Mucosa of descending colon (tissue), 3 donors: Measurements from ENCODE around the gene NME9. TPM values are rescaled to one million over a fixed set of nuclear protein-coding genes. Genes with fewer than 3 reads are reported as not detected.
A peak's percentile ranks its signal among the peaks of the same experiment; 100 is the strongest.

Source experiments
- ATAC-seq: fragments of 200-7000 bp; cut with Tn5 transposase; one replicate; pipeline ENCODE4 v1.9.1; 2020; ENCODE audit warnings: mild to moderate bottlenecking, moderate library complexity
- DNase-seq, 3 donors: peaks; one replicate each; pipeline ENCODE4 v3.0.0-alpha.2; 2020
- H3K36me3 ChIP-seq: fragments of 200-600 bp; one replicate; pipeline ENCODE4 v1.8.0; 2021; ENCODE audit warnings: low read depth, mild to moderate bottlenecking
- H3K4me1 ChIP-seq: fragments of 200-600 bp; one replicate; pipeline ENCODE4 v1.8.0; 2021; ENCODE audit warnings: low read depth, mild to moderate bottlenecking
- H3K4me3 ChIP-seq: fragments of 200-600 bp; one replicate; pipeline ENCODE4 v1.8.0; 2021; ENCODE audit warnings: mild to moderate bottlenecking
- H3K9me3 ChIP-seq: fragments of 200-600 bp; one replicate; pipeline ENCODE4 v1.8.0; 2021; ENCODE audit warnings: mild to moderate bottlenecking
- CTCF ChIP-seq: fragments of 200-600 bp; IDR thresholded peaks from one replicate; pipeline ENCODE4 v1.8.0; 2022; ENCODE audit warnings: antibody characterized with exemption, mild to moderate bottlenecking
- intact Hi-C, 2 donors: fragments of 100-400 bp; cut with DNase I in 1 of 2; cut with micrococcal nuclease in 1 of 2; formaldehyde crosslinking; loops; one replicate each; pipeline versions ENCODE4 v1.11.0 to v1.11.1; 2022; cut with DNase I, micrococcal nuclease
- total RNA-seq, 3 donors: library from RNA; stranded (reverse); fragmentation: NEBNext Ultra II Directional in 2 of 3; extraction: Animal tissue kit (Norgen Biotek cat#: 25700) in 2 of 3; gene quantifications; one replicate each; pipeline versions ENCODE4 v1.2.1 to v1.2.4, GENCODE V29; 2021 to 2023
- donor health status: DM: no; HTN: no; CAD: no; lungs with moderate emphysema.
- donor health status: DM: no; HTN: no; CAD: no.
- donor health status: DM: no; HTN: yes; CAD: no.

Gene NME9
- total RNA-seq, 3 donors from 2014 or later, result 0.41 TPM; not detected in 2

GRCh38 chr3:138336454-138336999, 6.9 kb upstream of the NME9 start:
- no peak for TF ChIP-seq CTCF
- H3K4me1 ChIP-seq, result no peaks in the 10 kb centered on the region
- H3K36me3 ChIP-seq, result no peaks in the 10 kb centered on the region
- no peak overlapping the region for H3K4me3 ChIP-seq
- no peak for ATAC-seq
- DNase-seq, result no peak
- no peaks in the 10 kb centered on the region for H3K9me3 ChIP-seq
- intact Hi-C loops, result no loop called here

- no peaks in the 10 kb centered on the region for H3K9me3 ChIP-seq
- DNase-seq (no peak), ATAC-seq (no peak)
- intact Hi-C loops, result no loop called here
- no peak overlapping the region for H3K4me3 ChIP-seq
- no peak for TF ChIP-seq CTCF
- no peaks in the 10 kb centered on the region for H3K4me1 ChIP-seq
- no peaks in the 10 kb centered on the region for H3K36me3 ChIP-seq
Measured at GRCh38 chr3:138334608-138335007, 5.0 kb upstream of the NME9 start.

- intact Hi-C loops, result no loop called here
- Histone ChIP-seq H3K36me3 (no peaks in the 10 kb centered on the region), H3K9me3 (no peaks in the 10 kb centered on the region), H3K4me1 (no peaks in the 10 kb centered on the region), H3K4me3 (no peak overlapping the region)
- DNase-seq (no peak), ATAC-seq (no peak)
- TF ChIP-seq CTCF, result no peak
Measured at GRCh38 chr3:138332472-138333073, 2.9 kb upstream of the NME9 start.

GRCh38 chr3:138331143-138331894, 1.7 kb upstream of the NME9 start:
- DNase-seq (no peak), ATAC-seq (no peak)
- Histone ChIP-seq H3K9me3 (no peaks in the 10 kb centered on the region), H3K36me3 (no peaks in the 10 kb centered on the region), H3K4me1 (no peaks in the 10 kb centered on the region), H3K4me3 (no peak overlapping the region)
- intact Hi-C loops, result no loop called here
- no peak for TF ChIP-seq CTCF

GRCh38 chr3:138329984-138330293, 288 bp upstream of the NME9 start:
- no peak for TF ChIP-seq CTCF
- no peaks in the 10 kb centered on the region for H3K9me3 ChIP-seq
- ATAC-seq, result no peak
- intact Hi-C loops, result no loop called here
- no peak for DNase-seq
- H3K4me3 ChIP-seq, result peak overlapping the region; percentile 9
- no peaks in the 10 kb centered on the region for H3K4me1 ChIP-seq
- no peaks in the 10 kb centered on the region for H3K36me3 ChIP-seq
